ENCODE measurements around the gene RPP14.

RPP14 gene

GRCh38 chr3:58332575-58333188 is 26.6 kb downstream of the RPP14 start, which contains the start of gene PXK:
Gene PXK (plus strand): TSS chr3:58332892. CDS start chr3:58332989, 97 bp downstream.
- H3K27ac ChIP-seq (ENCODE audit: low read depth, low read length): peak within 1 kb of the TSS; percentile 99
- peaks cover 52% of the 10 kb centered on the region for H3F3A ChIP-seq (ENCODE audit: control insufficient read depth, insufficient read depth)
- no peaks in the 10 kb centered on the region for H3K9me3 ChIP-seq (ENCODE audit: control insufficient read depth, insufficient read depth, low read length)
- peaks cover 61% of the 10 kb centered on the region for H3K79me2 ChIP-seq (ENCODE audit: control insufficient read depth, low read length)
- peak within 1 kb of the TSS; percentile 92 for H3K4me3 ChIP-seq (ENCODE audit: low read length)
- no peaks in the 10 kb centered on the region for H3K9me2 ChIP-seq (replicated peaks; ENCODE audit: control insufficient read depth, low read length)
- peaks cover 48% of the 10 kb centered on the region for H3K4me1 ChIP-seq (ENCODE audit: control insufficient read depth, low read length)
- TF ChIP-seq CTCF (IDR thresholded peaks at IDR 0.05; ENCODE audit: low read depth, low read length, poor library complexity, severe bottlenecking) (peak; percentile 23), EZH2phosphoT487 (IDR thresholded peaks at IDR 0.05; ENCODE audit: borderline replicate concordance, low read length) (no peak)
- no peaks in the 10 kb centered on the region for H3K27me3 ChIP-seq (ENCODE audit: control insufficient read depth, low read length)
- no peaks in the 10 kb centered on the region for H4K20me1 ChIP-seq (ENCODE audit: control insufficient read depth, insufficient read depth, low read depth, low read length)
- peaks cover 41% of the 10 kb centered on the region for H3K36me3 ChIP-seq (ENCODE audit: control insufficient read depth, low read length)
- peak within 1 kb of the TSS; percentile 74 for H3K4me2 ChIP-seq (ENCODE audit: low read length)

GRCh38 chr3:58333206-58334012 is 27.4 kb downstream of the RPP14 start:
- no peak for TF ChIP-seq EZH2phosphoT487 (IDR thresholded peaks at IDR 0.05; ENCODE audit: borderline replicate concordance, low read length)
- TF ChIP-seq CTCF (IDR thresholded peaks at IDR 0.05; ENCODE audit: low read depth, low read length, poor library complexity, severe bottlenecking): peak; percentile 61
- Histone ChIP-seq H3F3A (ENCODE audit: control insufficient read depth, insufficient read depth) (peaks cover 58% of the 10 kb centered on the region), H3K27me3 (ENCODE audit: control insufficient read depth, low read length) (no peaks in the 10 kb centered on the region), H4K20me1 (ENCODE audit: control insufficient read depth, insufficient read depth, low read depth, low read length) (no peaks in the 10 kb centered on the region), H3K27ac (ENCODE audit: low read depth, low read length) (peak overlapping the region; percentile 99), H3K79me2 (ENCODE audit: control insufficient read depth, low read length) (peaks cover 67% of the 10 kb centered on the region), H3K4me3 (ENCODE audit: low read length) (peak overlapping the region; percentile 92), H3K9me2 (replicated peaks; ENCODE audit: control insufficient read depth, low read length) (no peaks in the 10 kb centered on the region), H3K9me3 (ENCODE audit: control insufficient read depth, insufficient read depth, low read length) (no peaks in the 10 kb centered on the region), H3K4me1 (ENCODE audit: control insufficient read depth, low read length) (peaks cover 55% of the 10 kb centered on the region), H3K4me2 (ENCODE audit: low read length) (peak overlapping the region; percentile 74), H3K36me3 (ENCODE audit: control insufficient read depth, low read length) (peaks cover 47% of the 10 kb centered on the region)

DNA sequence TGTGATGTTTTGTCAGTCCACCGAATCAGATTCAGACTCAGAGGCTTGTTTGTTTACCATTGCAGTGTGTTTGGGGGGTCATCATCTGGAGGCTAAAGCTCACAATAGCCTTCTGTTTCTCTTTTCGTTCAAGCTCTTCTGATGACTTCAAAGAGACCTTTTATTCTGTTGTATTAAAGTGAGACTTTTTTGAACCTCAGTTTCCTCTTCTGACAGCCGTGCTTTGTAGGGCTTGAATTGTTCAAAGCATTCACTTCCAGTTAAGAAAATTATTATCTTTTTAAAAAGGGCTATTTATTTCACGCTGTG is 27.9 kb downstream of the RPP14 start:
- Histone ChIP-seq H3K79me2 (ENCODE audit: control insufficient read depth, low read length) (peaks cover 71% of the 10 kb centered on the region), H3K27ac (ENCODE audit: low read depth, low read length) (peak overlapping the region; percentile 99)

More for the DNA sequence above, 27.9 kb downstream of the RPP14 start:
- no peaks in the 10 kb centered on the region for H3K27me3 ChIP-seq (ENCODE audit: control insufficient read depth, low read length)
- H3K4me1 ChIP-seq (ENCODE audit: control insufficient read depth, low read length): peaks cover 59% of the 10 kb centered on the region
- H3K36me3 ChIP-seq (ENCODE audit: control insufficient read depth, low read length): peaks cover 50% of the 10 kb centered on the region
- H3F3A ChIP-seq (ENCODE audit: control insufficient read depth, insufficient read depth): peaks cover 61% of the 10 kb centered on the region
- H3K9me3 ChIP-seq (ENCODE audit: control insufficient read depth, insufficient read depth, low read length): no peaks in the 10 kb centered on the region
- no peaks in the 10 kb centered on the region for H4K20me1 ChIP-seq (ENCODE audit: control insufficient read depth, insufficient read depth, low read depth, low read length)
- H3K4me2 ChIP-seq (ENCODE audit: low read length): peak overlapping the region; percentile 74
- TF ChIP-seq CTCF (IDR thresholded peaks at IDR 0.05; ENCODE audit: low read depth, low read length, poor library complexity, severe bottlenecking) (no peak), EZH2phosphoT487 (IDR thresholded peaks at IDR 0.05; ENCODE audit: borderline replicate concordance, low read length) (no peak)
- no peaks in the 10 kb centered on the region for H3K9me2 ChIP-seq (replicated peaks; ENCODE audit: control insufficient read depth, low read length)
- H3K4me3 ChIP-seq (ENCODE audit: low read length): peak overlapping the region; percentile 92

Data from DOHH2 (cell line).